Left kidney (tissue), 2 donors: ENCODE measurements around the gene SPINK14. TPM values are rescaled to one million over a fixed set of nuclear protein-coding genes. Genes with fewer than 3 reads are reported as not detected.

Source experiments
- DNase-seq: peaks from one replicate; pipeline ENCODE4 v3.0.0-alpha.2; 2013
- polyA plus RNA-seq: library from polyadenylated mRNA; unstranded; fragments of 120-200 nt; gene quantifications from one replicate; pipeline ENCODE4 v1.2.1, GENCODE V29; 2013; ENCODE audit not compliant: insufficient read length

Gene SPINK14
- polyA plus RNA-seq, 1 donor: not detected

DNA sequence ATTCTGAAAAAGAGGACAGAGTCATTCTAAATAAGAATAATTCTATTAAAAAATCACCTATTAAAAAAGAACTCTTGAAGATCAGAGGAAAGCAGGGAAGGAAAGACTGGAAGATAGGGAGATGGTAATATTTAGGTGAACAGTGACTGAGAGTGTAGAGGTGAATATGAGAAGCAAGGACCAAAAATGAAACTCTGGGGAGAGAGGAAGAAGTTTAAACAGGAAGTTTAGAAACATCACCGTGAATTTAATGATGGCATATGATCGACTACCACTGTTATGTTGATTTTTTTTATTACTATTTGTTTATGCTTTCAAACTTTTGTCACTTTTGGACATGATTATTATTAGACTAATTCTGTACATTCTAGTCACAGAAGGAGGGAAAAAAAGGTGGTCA is 32.8 kb downstream of the SPINK14 start:
- no peak for DNase-seq

DNA sequence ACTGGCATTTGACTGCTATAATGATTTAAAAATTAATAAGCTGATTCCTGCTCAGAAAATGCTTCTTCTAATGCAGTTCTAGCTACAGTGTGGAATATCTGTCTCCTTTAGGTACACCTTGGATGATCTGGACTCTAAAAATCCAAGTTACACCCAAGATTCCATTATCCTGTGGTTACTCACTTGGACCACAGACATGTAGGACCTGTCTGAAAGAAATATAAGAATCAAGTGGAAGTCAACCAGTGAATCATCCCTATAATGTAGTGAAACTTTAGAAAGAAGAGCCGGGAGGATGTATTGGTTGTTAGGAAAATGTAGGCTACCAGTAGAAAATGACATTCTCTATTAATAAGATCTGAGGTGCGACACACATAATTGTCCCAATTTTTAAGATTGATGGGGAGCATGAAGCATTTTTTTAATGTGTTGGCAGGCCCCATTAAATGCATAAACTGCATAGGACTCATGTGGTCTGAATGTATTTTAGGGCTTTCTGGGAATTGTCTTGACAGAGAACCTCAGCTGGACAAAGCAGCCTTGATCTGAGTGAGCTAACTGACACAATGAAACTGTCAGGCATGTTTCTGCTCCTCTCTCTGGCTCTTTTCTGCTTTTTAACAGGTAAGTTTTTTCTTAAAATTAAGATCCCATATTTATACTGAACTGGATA is 34.3 kb downstream of the SPINK14 start, which contains the start of gene SPINK6:
Gene SPINK6, plus strand, starts transcription at position 512 of the 673 bp plus-strand sequence. Its CDS starts 55 bp downstream, at position 567.
- no peak for DNase-seq

DNA sequence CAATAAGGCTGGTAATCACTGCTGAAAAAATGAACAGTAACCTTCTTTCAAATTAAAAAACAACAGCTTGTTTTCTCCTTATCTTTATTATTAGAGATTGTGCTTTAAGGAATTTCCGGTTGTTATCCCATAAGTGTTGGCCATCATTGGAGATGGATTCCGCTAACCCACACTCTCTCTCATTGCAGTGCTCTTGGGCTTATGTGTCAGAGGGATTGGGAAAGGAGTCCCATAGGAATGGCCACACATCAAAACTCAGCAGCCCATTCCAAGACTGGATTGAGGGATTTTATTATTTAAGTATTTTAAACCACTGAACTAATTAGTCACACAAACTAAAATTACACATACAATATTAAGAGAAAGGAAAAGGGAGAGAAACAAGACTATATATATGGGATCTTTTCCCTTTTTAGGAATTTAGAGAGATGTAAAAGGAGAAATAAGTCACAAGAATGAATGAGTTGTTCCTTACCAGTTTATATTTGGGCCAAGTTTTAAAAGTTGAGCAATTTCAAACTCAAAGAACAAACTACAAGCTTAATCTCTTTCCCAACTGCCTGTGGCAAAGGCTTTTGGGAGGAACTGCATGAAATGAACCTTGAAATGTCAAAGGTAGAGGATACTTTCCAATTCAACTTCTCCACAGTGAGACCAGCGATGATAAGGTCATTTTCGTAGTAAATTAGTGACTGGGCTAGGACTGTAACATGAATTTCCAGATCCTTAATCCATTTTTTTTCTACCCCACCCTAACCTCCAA is 36.9 kb downstream of the SPINK14 start:
- DNase-seq: no peak

DNA sequence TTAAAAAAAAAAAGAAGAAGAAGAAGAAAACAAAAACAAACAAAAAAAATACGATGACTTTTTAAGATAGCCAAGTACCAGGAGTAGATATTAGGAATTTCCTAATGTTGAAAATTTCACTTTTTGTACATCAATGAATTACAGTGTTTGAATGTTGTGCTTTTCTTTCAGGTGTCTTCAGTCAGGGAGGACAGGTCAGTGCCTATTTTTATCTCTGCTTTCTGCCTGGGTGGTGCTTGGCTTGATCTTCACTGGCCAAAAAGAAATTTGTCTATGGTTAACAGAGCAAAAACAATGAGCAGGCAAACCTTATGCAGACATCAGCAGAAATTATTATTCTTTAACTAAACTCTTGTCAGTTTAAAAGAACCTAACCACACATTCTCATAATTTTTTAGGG is 37.5 kb downstream of the SPINK14 start:
- DNase-seq: no peak

DNA sequence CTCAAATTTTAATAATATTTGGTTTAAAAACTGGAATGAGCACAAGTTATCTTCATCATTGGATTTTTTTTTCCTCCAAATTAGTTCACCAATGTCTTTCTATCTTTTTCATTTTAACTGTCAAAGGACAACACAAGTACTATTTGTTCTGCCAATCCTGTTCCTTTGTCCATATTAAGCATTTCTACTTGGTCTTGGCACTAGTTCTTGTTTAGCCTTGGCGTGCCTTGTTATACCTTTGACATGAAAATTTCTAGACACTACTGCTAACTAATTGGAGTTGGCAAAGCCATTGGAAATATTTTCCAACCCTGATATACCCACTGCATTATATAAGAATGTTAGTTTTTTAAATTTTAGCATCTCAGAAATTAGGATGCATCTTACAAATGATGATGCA is 38.3 kb downstream of the SPINK14 start:
- DNase-seq: no peak

DNA sequence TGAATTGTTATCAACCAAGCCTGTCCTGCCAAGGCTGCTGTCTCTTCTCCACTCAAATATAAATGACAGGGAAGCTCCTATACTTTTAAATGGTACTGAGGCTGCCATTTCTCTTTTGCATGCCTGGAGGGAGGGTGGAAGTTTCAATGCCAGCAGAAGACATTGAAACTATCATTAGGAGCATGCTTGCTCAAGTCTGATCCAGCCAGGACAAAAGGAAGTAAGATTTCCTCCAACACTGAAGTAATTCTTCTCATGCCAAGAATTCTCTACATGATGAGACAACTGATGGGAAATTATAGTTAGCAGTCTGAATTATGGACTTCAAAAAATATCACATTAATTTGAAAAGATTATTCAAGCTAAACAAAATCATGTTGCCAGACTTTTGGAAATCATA is 39.9 kb downstream of the SPINK14 start:
- DNase-seq: no peak

DNA sequence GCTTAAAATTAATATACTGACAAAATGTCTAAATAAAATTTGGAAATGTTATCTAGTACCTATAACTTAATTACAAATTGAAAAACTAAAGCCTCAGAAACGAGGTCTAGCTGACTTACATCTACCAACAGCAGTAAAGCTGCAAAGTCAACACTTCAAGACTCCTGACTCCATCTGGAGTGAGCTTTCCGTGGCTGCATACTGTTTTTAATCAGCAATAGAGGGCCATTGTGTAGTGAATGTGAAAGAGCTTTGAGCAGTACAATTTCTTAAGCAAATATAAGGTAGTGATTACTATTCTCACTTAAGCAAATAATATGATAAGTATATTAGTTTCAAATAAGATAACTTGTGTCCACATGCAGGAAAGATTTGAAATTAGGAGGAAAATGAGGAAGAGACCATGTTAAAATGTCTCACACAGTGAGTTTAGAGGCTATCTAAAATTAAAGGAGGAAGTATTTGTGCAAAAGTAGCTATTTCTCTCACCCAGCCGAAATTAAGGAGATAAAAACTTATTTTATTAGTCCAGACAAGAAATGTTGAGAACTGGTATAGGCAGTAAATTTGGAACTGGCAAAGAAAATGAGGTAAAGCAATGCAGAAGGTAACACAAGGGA is 40.9 kb downstream of the SPINK14 start:
- DNase-seq: no peak

DNA sequence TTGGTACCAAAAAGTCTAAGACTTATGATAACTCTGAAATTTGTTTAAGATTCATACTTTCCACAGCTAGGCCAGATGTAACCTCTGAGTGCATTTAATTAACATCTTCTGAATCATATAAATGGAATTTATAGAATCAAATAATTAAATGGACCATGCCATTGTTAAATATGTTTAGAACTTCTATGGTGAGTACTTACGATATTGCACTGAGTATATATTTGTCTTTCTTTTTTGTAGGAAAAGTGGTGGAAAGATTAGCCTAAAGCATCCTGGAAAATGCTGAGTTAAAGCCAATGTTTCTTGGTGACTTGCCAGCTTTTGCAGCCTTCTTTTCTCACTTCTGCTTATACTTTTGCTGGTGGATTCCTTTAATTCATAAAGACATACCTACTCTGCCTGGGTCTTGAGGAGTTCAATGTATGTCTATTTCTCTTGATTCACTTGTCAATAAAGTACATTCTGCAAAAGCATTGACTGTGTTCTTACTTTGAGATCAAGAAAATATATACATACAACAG is 46.4 kb downstream of the SPINK14 start:
- no peak for DNase-seq

DNA sequence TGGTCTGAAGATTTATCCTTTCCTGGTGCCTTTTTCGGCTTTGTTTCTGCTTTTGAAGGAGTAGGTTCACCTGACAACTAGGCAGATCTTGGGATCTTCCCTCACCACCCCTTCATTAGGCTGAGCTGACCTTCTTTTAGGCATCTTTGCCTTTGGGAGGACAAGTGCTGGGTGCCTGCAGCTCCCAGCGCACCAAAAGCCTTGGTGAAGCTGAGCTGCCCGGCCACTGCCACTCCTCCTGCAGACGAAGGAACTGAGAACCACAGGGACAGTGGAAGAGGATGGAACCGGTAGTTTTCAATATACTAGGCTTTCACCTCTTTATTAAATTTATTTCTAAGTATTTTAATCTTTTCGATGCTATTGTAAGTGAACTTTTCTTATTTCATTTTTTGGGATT is 53.2 kb downstream of the SPINK14 start:
- DNase-seq: no peak

DNA sequence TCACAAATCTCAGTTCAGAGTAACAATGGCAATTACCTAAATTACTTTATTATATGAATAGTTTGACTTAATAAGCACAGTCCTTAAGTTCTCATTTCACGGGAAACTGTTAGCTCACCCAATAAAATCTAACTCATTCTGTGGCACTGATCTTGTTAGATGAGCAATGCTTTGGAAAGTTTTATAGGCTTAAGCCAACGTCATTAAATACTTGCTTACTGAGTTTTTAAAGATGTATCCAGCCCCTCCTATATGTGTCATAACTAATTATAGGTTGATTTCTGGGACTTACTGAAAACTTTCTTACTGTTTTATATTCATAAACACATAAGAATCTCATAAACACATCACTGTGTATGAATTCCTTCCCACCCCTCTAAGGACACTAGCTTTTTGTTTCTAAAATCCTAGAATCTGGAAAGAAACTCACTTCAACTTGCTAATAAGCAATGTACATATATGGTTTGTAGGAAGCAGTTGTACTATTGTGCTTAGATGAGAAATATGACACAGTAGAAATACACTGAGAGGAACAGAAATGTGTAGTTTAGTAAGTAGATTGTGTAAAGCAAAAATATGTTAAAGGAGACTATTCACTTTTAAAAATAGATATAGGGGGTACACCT is 55.9 kb downstream of the SPINK14 start:
- no peak for DNase-seq

Other genes starting within 250 kb of the SPINK14 start
- gene SPINK5, start 104.6 kb upstream of the SPINK14 start, polyA plus RNA-seq: 0.67 TPM
- gene SPINK6, start 34.5 kb downstream of the SPINK14 start, polyA plus RNA-seq: not detected
- gene MARCOL, start 70.0 kb downstream of the SPINK14 start, polyA plus RNA-seq: not detected
- gene SPINK13, start 100.2 kb downstream of the SPINK14 start, polyA plus RNA-seq: 1.1 TPM
- 0.35 TPM for gene SPINK7, start 143.9 kb downstream of the SPINK14 start, polyA plus RNA-seq
- 0.55 TPM for gene SPINK9, start 167.0 kb downstream of the SPINK14 start, polyA plus RNA-seq
- 54.6 TPM for gene FBXO38, start 215.4 kb downstream of the SPINK14 start, polyA plus RNA-seq